ENCODE data around the gene MRPL12.

Gene MRPL12

GRCh38 chr17:81685108-81685507, 18.1 kb upstream of the MRPL12 start:
- peaks cover 73% of the 10 kb centered on the region for H3K36me3 ChIP-seq (ENCODE audit: insufficient read depth, low read length)
- H3K27ac ChIP-seq (ENCODE audit: low read length), result peak overlapping the region; percentile 79
- TF ChIP-seq EZH2 (IDR thresholded peaks at IDR 0.05; ENCODE audit: borderline replicate concordance, low read depth, low read length, severe bottlenecking), result no peak
- H3K4me2 ChIP-seq (ENCODE audit: insufficient read depth, low read length), result peak overlapping the region; percentile 88
- no peaks in the 10 kb centered on the region for H3K27me3 ChIP-seq (ENCODE audit: insufficient read depth, low read length, poor library complexity)
- peaks cover 46% of the 10 kb centered on the region for H3K4me1 ChIP-seq (ENCODE audit: insufficient read depth, low read length)
- H4K20me1 ChIP-seq (ENCODE audit: insufficient read depth, low read length), result peaks cover 63% of the 10 kb centered on the region
- peak overlapping the region; percentile 97 for H3K9ac ChIP-seq (ENCODE audit: low read depth, low read length)
- peak overlapping the region; percentile 83 to 95; a peak in 3 of 4 replicates for H3K4me3 ChIP-seq (ENCODE audit: low read depth in 1 of 2, low read length in 2 of 2)
- H3K79me2 ChIP-seq (ENCODE audit: insufficient read depth, low read length), result peaks cover 89% of the 10 kb centered on the region
- no peaks in the 10 kb centered on the region for H3K9me3 ChIP-seq (ENCODE audit: insufficient read depth, low read length, severe bottlenecking)
- no peak for ATAC-seq (ENCODE audit: insufficient read depth, low read depth)
- no peak overlapping the region for H2AFZ ChIP-seq (ENCODE audit: low read depth, low read length)
- peak; percentile 44 for DNase-seq

GRCh38 chr17:81686614-81687013, 16.6 kb upstream of the MRPL12 start:
- peaks cover 79% of the 10 kb centered on the region for H3K79me2 ChIP-seq (ENCODE audit: insufficient read depth, low read length)
- TF ChIP-seq CTCF (IDR thresholded peaks at IDR 0.05; ENCODE audit: borderline replicate concordance, extremely low read depth, low read length, poor library complexity, severe bottlenecking) (no peak), EZH2 (IDR thresholded peaks at IDR 0.05; ENCODE audit: borderline replicate concordance, low read depth, low read length, severe bottlenecking) (no peak)
- no peak overlapping the region for H3K9ac ChIP-seq (ENCODE audit: low read depth, low read length)
- DNase-seq, result no peak
- H3K4me3 ChIP-seq (ENCODE audit: low read depth in 1 of 2, low read length in 2 of 2), result no peak overlapping the region
- no peak overlapping the region for H3K27ac ChIP-seq (ENCODE audit: low read length)
- H3K4me1 ChIP-seq (ENCODE audit: insufficient read depth, low read length), result peaks cover 42% of the 10 kb centered on the region
- no peak for ATAC-seq (ENCODE audit: insufficient read depth, low read depth)
- peaks cover 72% of the 10 kb centered on the region for H4K20me1 ChIP-seq (ENCODE audit: insufficient read depth, low read length)
- no peak overlapping the region for H2AFZ ChIP-seq (ENCODE audit: low read depth, low read length)
- peak overlapping the region; percentile 88; the same call in 1 of the 2 replicates for H3K4me2 ChIP-seq (ENCODE audit: insufficient read depth, low read length)
- H3K9me3 ChIP-seq (ENCODE audit: insufficient read depth, low read length, severe bottlenecking), result no peaks in the 10 kb centered on the region
- H3K36me3 ChIP-seq (ENCODE audit: insufficient read depth, low read length), result peaks cover 80% of the 10 kb centered on the region
- H3K27me3 ChIP-seq (ENCODE audit: insufficient read depth, low read length, poor library complexity), result no peaks in the 10 kb centered on the region

GRCh38 chr17:81687770-81688541, 15.2 kb upstream of the MRPL12 start:
- no peak for TF ChIP-seq EZH2 (IDR thresholded peaks at IDR 0.05; ENCODE audit: borderline replicate concordance, low read depth, low read length, severe bottlenecking)
- TF ChIP-seq CTCF (IDR thresholded peaks at IDR 0.05; ENCODE audit: borderline replicate concordance, extremely low read depth, low read length, poor library complexity, severe bottlenecking), result no peak
- no peak for ATAC-seq (ENCODE audit: insufficient read depth, low read depth)
- H4K20me1 ChIP-seq (ENCODE audit: insufficient read depth, low read length), result peaks cover 75% of the 10 kb centered on the region
- H3K9me3 ChIP-seq (ENCODE audit: insufficient read depth, low read length, severe bottlenecking), result no peaks in the 10 kb centered on the region
- no peak overlapping the region for H3K9ac ChIP-seq (ENCODE audit: low read depth, low read length)
- H3K4me2 ChIP-seq (ENCODE audit: insufficient read depth, low read length), result no peak overlapping the region
- H3K27ac ChIP-seq (ENCODE audit: low read length), result no peak overlapping the region
- peaks cover 29% of the 10 kb centered on the region for H3K4me1 ChIP-seq (ENCODE audit: insufficient read depth, low read length)
- no peaks in the 10 kb centered on the region for H3K27me3 ChIP-seq (ENCODE audit: insufficient read depth, low read length, poor library complexity)
- no peak overlapping the region for H2AFZ ChIP-seq (ENCODE audit: low read depth, low read length)
- H3K36me3 ChIP-seq (ENCODE audit: insufficient read depth, low read length), result peaks cover 88% of the 10 kb centered on the region
- no peak overlapping the region for H3K4me3 ChIP-seq (ENCODE audit: low read depth in 1 of 2, low read length in 2 of 2)
- DNase-seq, result no peak
- peaks cover 67% of the 10 kb centered on the region for H3K79me2 ChIP-seq (ENCODE audit: insufficient read depth, low read length)

- Histone ChIP-seq H3K27me3 (ENCODE audit: insufficient read depth, low read length, poor library complexity) (no peaks in the 10 kb centered on the region), H3K36me3 (ENCODE audit: insufficient read depth, low read length) (peaks cover 89% of the 10 kb centered on the region), H3K4me2 (ENCODE audit: insufficient read depth, low read length) (no peak overlapping the region), H3K79me2 (ENCODE audit: insufficient read depth, low read length) (peaks cover 64% of the 10 kb centered on the region), H2AFZ (ENCODE audit: low read depth, low read length) (no peak overlapping the region), H3K9ac (ENCODE audit: low read depth, low read length) (no peak overlapping the region), H3K27ac (ENCODE audit: low read length) (no peak overlapping the region), H3K9me3 (ENCODE audit: insufficient read depth, low read length, severe bottlenecking) (no peaks in the 10 kb centered on the region), H3K4me1 (ENCODE audit: insufficient read depth, low read length) (peaks cover 29% of the 10 kb centered on the region), H3K4me3 (ENCODE audit: low read depth in 1 of 2, low read length in 2 of 2) (no peak overlapping the region), H4K20me1 (ENCODE audit: insufficient read depth, low read length) (peaks cover 78% of the 10 kb centered on the region)
- no peak for DNase-seq
- TF ChIP-seq EZH2 (IDR thresholded peaks at IDR 0.05; ENCODE audit: borderline replicate concordance, low read depth, low read length, severe bottlenecking), result no peak
- TF ChIP-seq CTCF (IDR thresholded peaks at IDR 0.05; ENCODE audit: borderline replicate concordance, extremely low read depth, low read length, poor library complexity, severe bottlenecking), result no peak
- ATAC-seq (ENCODE audit: insufficient read depth, low read depth), result no peak
Observed at GRCh38 chr17:81688616-81689015, 14.6 kb upstream of the MRPL12 start.
